ENCODE data around the gene ITGA2B. TPM values are rescaled to one million over a fixed set of nuclear protein-coding genes. Genes with fewer than 3 reads are reported as not detected.
A peak's percentile ranks its signal among the peaks of the same experiment; 100 is the strongest.

The ITGA2B gene
- total and polyA plus RNA-seq, 7 donors: 0.27 to 0.36 (median 0.34) TPM; not detected in 3

GRCh38 chr17:44379887-44380286 is 9.6 kb downstream of the ITGA2B start:
- H3K27ac ChIP-seq: no peak overlapping the region
- TF ChIP-seq POLR2A (IDR thresholded peaks at IDR 0.05) (no peak), CTCF (IDR thresholded peaks at IDR 0.05) (no peak)
- 85 to 91% methylated on average over 10 of the region's 10 CpGs for WGBS, 2 donors
- DNase-seq: no peak
- no peaks in the 10 kb centered on the region for H3K9me3 ChIP-seq
- peaks cover 0 to 13% (median 9%) of the 10 kb centered on the region in 4 donors for H3K4me1 ChIP-seq
- H3K27me3 ChIP-seq: peaks cover 0 to 11% (median 7%) of the 10 kb centered on the region in 3 donors
- no peaks in the 10 kb centered on the region for H3K36me3 ChIP-seq
- H3K4me3 ChIP-seq: no peak overlapping the region
- intact Hi-C loops (cut with DNase I): no loop called here

- TF ChIP-seq POLR2AphosphoS5 (IDR thresholded peaks at IDR 0.05): no peak
- no peak for TF ChIP-seq EP300 (IDR thresholded peaks at IDR 0.05)
- no peak for TF ChIP-seq CTCF (IDR thresholded peaks at IDR 0.05)
- no peak for TF ChIP-seq POLR2A (IDR thresholded peaks at IDR 0.05)
- H3K9me3 ChIP-seq: no peaks in the 10 kb centered on the region
- H3K4me3 ChIP-seq: no peak overlapping the region
- DNase-seq: no peak
- H3K27me3 ChIP-seq: peaks cover 0 to 15% (median 0%) of the 10 kb centered on the region in 3 donors
- H3K36me3 ChIP-seq: no peaks in the 10 kb centered on the region
- H3K27ac ChIP-seq: no peak overlapping the region
- H3K4me1 ChIP-seq: peaks cover 0 to 7% (median 3%) of the 10 kb centered on the region in 4 donors
- intact Hi-C loops (cut with DNase I): no loop called here
- 78 to 86% methylated on average over 14 of the region's 14 CpGs for whole genome bisulfite sequencing, 2 donors
Observed at GRCh38 chr17:44378171-44378705, 11.2 kb downstream of the ITGA2B start.

- DNase-seq: no peak
- 88 to 89% methylated on average over 12 of the region's 12 CpGs for WGBS, 2 donors
- intact Hi-C loops (cut with DNase I): no loop called here
- no peak overlapping the region for H3K27ac ChIP-seq
- peaks cover 0 to 7% (median 3%) of the 10 kb centered on the region in 4 donors for H3K4me1 ChIP-seq
- H3K4me3 ChIP-seq: no peak overlapping the region
- TF ChIP-seq POLR2A (IDR thresholded peaks at IDR 0.05) (no peak), POLR2AphosphoS5 (IDR thresholded peaks at IDR 0.05) (no peak), EP300 (IDR thresholded peaks at IDR 0.05) (no peak)
- H3K9me3 ChIP-seq: no peaks in the 10 kb centered on the region
- no peaks in the 10 kb centered on the region for H3K36me3 ChIP-seq
- H3K27me3 ChIP-seq: peaks cover 0 to 24% (median 0%) of the 10 kb centered on the region in 3 donors
Observed at GRCh38 chr17:44376779-44377178, 12.7 kb downstream of the ITGA2B start.

- H3K36me3 ChIP-seq: no peaks in the 10 kb centered on the region
- intact Hi-C loops (cut with DNase I): no loop called here
- H3K4me1 ChIP-seq: peaks cover 0 to 7% (median 3%) of the 10 kb centered on the region in 4 donors
- H3K27ac ChIP-seq: no peak overlapping the region
- TF ChIP-seq POLR2AphosphoS5 (IDR thresholded peaks at IDR 0.05) (no peak), CTCF (IDR thresholded peaks at IDR 0.05) (no peak), EP300 (IDR thresholded peaks at IDR 0.05) (no peak), POLR2A (IDR thresholded peaks at IDR 0.05) (no peak)
- H3K4me3 ChIP-seq: no peak overlapping the region
- peak; percentile 70 for DNase-seq
- 9 to 25% methylated on average over 5 of the region's 5 CpGs for WGBS, 2 donors
- H3K27me3 ChIP-seq: peaks cover 0 to 27% (median 0%) of the 10 kb centered on the region in 3 donors
- no peaks in the 10 kb centered on the region for H3K9me3 ChIP-seq
Observed at GRCh38 chr17:44376124-44376523, 13.3 kb downstream of the ITGA2B start.

- H3K36me3 ChIP-seq: no peaks in the 10 kb centered on the region
- no peaks in the 10 kb centered on the region for H3K9me3 ChIP-seq
- H3K27ac ChIP-seq: no peak overlapping the region
- intact Hi-C loops (cut with DNase I): no loop called here
- TF ChIP-seq POLR2AphosphoS5 (IDR thresholded peaks at IDR 0.05) (no peak), POLR2A (IDR thresholded peaks at IDR 0.05) (no peak), EP300 (IDR thresholded peaks at IDR 0.05) (no peak), CTCF (IDR thresholded peaks at IDR 0.05) (no peak)
- H3K4me1 ChIP-seq: peaks cover 0 to 7% (median 3%) of the 10 kb centered on the region in 4 donors
- DNase-seq: no peak
- 36 to 48% methylated on average over 22 of the region's 22 CpGs for WGBS, 2 donors
- no peak overlapping the region for H3K4me3 ChIP-seq
- peaks cover 0 to 34% (median 0%) of the 10 kb centered on the region in 3 donors for H3K27me3 ChIP-seq
Observed at GRCh38 chr17:44375196-44376017, 14.0 kb downstream of the ITGA2B start.
